SH-SY5Y (cell line): Measurements from ENCODE around the gene GREB1.

Experiments used
- GATA2 ChIP-seq: IDR thresholded peaks from 2 replicates; pipeline ENCODE4 v1.6.1; 2011; ENCODE audit warnings: mild to moderate bottlenecking, low read depth, low read length
- GATA3 ChIP-seq: IDR thresholded peaks from 2 replicates; pipeline ENCODE4 v1.6.1; 2011; ENCODE audit warnings: low read depth, mild to moderate bottlenecking, low read length, moderate library complexity

DNA sequence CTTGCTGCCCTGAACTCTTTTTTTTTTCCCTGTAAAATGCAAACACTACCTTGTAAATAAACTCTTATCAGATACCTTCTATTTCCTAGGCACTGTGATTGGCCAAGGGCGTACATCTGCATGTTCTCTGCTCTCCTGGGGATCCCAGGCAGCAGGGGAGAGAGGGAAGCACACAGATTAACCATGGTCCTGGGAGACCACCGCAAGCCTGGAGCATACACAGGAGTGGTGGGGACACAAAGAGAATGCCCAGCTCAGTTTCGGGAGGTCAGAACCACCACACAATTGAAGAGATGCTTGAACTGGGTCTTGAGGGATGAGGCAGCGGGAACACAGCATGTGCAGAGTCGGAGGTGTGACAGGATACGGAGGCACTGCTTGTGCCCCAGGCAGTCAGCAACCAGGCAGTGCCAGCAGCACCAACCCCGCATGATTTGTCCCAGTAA, 2.1 kb downstream of the GREB1 start:
- TF ChIP-seq GATA2 (0 out of 2 replicates have a peak, but pooled peaks have one; percentile 7), GATA3 (no peak)
